ENCODE results near the gene FABP2.
"Not testable (repeated sequence)": the region's sequence is repeated elsewhere in the genome, so short reads cannot be mapped to it uniquely, and the experiment has no call there.

Gene FABP2

DNA sequence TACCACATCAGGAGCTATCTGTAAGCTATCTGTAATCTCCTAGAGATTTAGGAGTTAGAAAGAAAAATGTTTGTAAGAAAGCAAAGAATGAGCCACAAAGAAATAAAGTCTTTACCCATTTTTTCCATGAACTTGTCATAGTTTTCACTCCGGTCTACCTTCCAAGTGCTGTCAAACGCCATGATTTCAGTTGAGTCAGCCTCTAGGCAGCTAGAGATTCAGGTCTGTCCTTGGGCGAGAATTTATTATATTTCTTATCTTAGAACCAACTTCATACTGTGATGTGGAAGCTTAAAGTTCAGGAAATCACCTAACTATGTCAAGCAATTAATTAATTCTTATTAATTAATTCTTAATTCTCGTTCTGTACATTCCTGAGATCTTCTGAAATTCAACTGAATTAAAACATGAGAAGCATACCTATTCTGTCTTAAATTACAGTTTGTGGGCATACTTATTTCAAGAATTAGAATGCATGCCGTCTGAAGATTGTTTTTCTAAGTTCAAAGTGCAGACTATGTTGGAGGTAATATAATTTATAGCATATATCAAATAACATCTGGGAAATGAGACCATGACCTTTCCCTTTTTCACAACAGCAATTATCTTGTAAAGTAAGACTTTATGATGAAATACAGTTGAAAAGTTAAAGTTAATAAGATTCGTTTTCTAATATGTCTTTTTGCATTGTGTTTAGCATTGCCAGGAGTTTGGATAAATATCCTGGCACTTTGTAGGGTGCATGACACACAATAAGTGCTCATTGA is at the start of gene FABP2:
FABP2 (minus strand) TSS at position 218 of the 767 bp plus-strand sequence; CDS start at position 182, 36 bp downstream.
- H3K27me3 Mint-ChIP-seq = no peaks in the 10 kb centered on the region
- ATAC-seq (ENCODE audit: low read depth) = no peak
- no peak within 1 kb of the TSS for H3K4me3 Mint-ChIP-seq
- no peaks in the 10 kb centered on the region for H3K36me3 Mint-ChIP-seq
- no peak for DNase-seq (ENCODE audit: low spot score in 2 of 2)
- H3K27ac Mint-ChIP-seq = no peak within 1 kb of the TSS
- no peaks in the 10 kb centered on the region for H3K9me3 Mint-ChIP-seq
- no peaks in the 10 kb centered on the region for H3K4me1 Mint-ChIP-seq

GRCh38 chr4:119370951-119371683 is 49.2 kb upstream of the FABP2 start:
- DNase-seq (ENCODE audit: low spot score in 2 of 2); H3K4me1 Mint-ChIP-seq; H3K27me3 Mint-ChIP-seq; H3K36me3 Mint-ChIP-seq; H3K9me3 Mint-ChIP-seq; ATAC-seq (ENCODE audit: low read depth); H3K4me3 Mint-ChIP-seq: not testable (repeated sequence)
- H3K27ac Mint-ChIP-seq = peak overlapping the region; percentile 75

GRCh38 chr4:119370392-119370791 is 48.5 kb upstream of the FABP2 start:
- peak overlapping the region; percentile 75 for H3K27ac Mint-ChIP-seq

GRCh38 chr4:119366802-119367201 is 44.9 kb upstream of the FABP2 start:
- H3K27ac Mint-ChIP-seq; H3K9me3 Mint-ChIP-seq; DNase-seq (ENCODE audit: low spot score in 2 of 2); H3K27me3 Mint-ChIP-seq; H3K4me1 Mint-ChIP-seq; H3K4me3 Mint-ChIP-seq; H3K36me3 Mint-ChIP-seq; ATAC-seq (ENCODE audit: low read depth): not testable (repeated sequence)

More at GRCh38 chr4:119370392-119370791, 48.5 kb upstream of the FABP2 start:
- peak; percentile 98 for ATAC-seq (ENCODE audit: low read depth)
- not testable (repeated sequence) for H3K4me1 Mint-ChIP-seq, H3K9me3 Mint-ChIP-seq, H3K27me3 Mint-ChIP-seq, H3K36me3 Mint-ChIP-seq
- peak; percentile 19 to 56 for DNase-seq (ENCODE audit: low spot score in 2 of 2)
- H3K4me3 Mint-ChIP-seq = peak overlapping the region; percentile 13

DNA sequence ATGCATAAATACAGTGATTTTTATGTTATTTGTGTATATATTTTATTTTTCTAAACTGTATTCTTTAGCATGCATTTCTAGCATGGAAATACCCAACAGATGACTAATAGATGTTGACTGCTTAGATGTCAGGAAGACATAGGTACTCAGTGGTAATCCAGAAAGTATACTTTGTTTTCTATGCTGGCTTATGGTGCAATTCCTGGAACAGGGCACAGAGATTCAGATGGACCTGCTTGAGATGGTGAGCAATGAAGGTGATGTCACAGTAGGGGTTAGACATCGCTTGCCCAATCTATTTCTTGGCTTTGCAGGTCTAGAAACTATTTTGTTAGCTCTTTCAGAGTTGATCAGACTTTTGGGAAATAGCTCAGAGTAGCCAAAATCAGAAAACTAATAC is 42.3 kb upstream of the FABP2 start:
- H3K27me3 Mint-ChIP-seq; H3K4me1 Mint-ChIP-seq; H3K4me3 Mint-ChIP-seq; ATAC-seq (ENCODE audit: low read depth); DNase-seq (ENCODE audit: low spot score in 2 of 2); H3K36me3 Mint-ChIP-seq; H3K9me3 Mint-ChIP-seq; H3K27ac Mint-ChIP-seq: not testable (repeated sequence)

DNA sequence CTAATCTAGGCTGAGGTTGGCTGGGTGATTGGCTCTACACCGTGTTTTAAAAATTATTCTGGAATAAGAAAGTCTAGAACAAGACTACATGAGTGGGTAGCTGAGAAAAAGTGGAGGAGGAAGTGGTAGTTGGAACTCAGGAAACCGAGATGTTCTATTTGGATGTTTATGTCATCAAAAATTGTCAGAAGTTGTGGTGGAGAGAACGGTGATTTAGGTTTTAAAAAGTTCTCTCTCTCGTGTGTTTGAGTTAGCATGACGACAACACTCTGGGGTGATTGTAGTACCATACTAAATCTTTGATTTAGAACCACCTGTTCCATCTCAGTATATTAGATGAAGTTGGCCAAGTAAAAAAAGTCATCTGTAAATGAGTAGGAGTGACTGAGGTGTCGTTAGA is 41.4 kb upstream of the FABP2 start:
- not testable (repeated sequence) for H3K9me3 Mint-ChIP-seq; H3K36me3 Mint-ChIP-seq; H3K4me3 Mint-ChIP-seq; H3K27ac Mint-ChIP-seq; H3K4me1 Mint-ChIP-seq; H3K27me3 Mint-ChIP-seq; DNase-seq (ENCODE audit: low spot score in 2 of 2); ATAC-seq (ENCODE audit: low read depth)

DNA sequence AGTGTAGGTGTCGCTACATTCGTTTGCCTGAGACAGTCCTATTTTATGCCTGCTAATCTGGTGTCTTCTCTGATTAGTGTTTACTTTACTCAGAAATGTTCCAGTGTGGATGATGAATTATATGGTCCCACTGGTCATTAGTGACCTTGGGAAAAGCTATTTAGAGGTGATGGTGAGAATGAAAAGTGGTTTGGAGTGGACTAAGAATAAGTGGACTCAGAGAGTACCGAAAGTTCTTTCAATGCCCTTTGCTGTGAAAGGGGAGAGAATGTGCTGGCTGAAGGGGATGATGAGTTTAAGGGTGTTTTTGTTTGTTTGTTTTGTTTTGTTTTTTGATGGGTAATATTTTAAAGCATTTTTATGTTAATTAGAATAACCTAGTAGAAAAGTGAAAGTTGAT is 40.5 kb upstream of the FABP2 start:
- not testable (repeated sequence) for H3K9me3 Mint-ChIP-seq; H3K36me3 Mint-ChIP-seq; ATAC-seq (ENCODE audit: low read depth); DNase-seq (ENCODE audit: low spot score in 2 of 2); H3K4me3 Mint-ChIP-seq; H3K27me3 Mint-ChIP-seq; H3K4me1 Mint-ChIP-seq; H3K27ac Mint-ChIP-seq

DNA sequence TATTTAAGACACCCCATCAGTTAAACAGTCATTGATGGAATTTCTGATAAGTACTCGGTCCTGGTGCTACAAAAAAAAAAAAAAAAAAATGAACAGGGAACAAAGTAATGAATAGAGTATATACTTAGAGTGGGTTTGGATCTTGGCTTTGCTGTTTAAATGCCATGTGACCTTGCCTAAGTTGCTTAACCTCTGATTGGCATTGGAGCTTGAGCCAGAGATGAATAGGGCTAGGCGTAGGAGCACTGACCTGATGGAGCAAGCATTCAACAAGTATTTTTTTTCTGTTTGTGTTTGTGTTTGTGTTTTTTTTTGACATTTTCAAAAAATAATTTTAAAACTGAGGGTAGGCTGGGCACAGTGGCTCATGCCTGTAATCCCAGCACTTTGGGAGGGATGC is 37.9 kb upstream of the FABP2 start:
- not testable (repeated sequence) for H3K27me3 Mint-ChIP-seq; H3K4me3 Mint-ChIP-seq; ATAC-seq (ENCODE audit: low read depth); H3K9me3 Mint-ChIP-seq; H3K36me3 Mint-ChIP-seq; H3K4me1 Mint-ChIP-seq; DNase-seq (ENCODE audit: low spot score in 2 of 2); H3K27ac Mint-ChIP-seq

GRCh38 chr4:119356796-119357195 is 34.9 kb upstream of the FABP2 start:
- not testable (repeated sequence) for H3K9me3 Mint-ChIP-seq; DNase-seq (ENCODE audit: low spot score in 2 of 2); H3K4me3 Mint-ChIP-seq; H3K4me1 Mint-ChIP-seq; H3K36me3 Mint-ChIP-seq; H3K27me3 Mint-ChIP-seq; H3K27ac Mint-ChIP-seq; ATAC-seq (ENCODE audit: low read depth)

DNA sequence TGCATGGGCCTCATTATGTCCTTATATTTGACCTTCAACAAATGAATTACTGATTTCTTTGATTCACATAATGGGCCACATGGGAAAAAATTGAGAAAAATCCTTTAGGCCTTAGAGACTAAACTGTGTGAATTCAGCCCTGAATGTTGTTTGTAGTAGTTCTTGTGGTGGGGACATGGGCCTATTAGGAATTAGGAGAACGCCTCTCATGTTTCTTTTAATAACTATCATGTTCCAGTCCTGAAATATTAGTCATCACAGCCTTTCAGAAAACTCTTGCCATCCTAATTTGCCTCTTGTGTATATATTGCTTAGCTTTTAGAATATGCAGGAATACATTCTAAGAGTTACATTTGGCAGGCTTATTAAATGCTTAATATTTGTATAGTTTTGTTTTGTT is 34.1 kb upstream of the FABP2 start:
- not testable (repeated sequence) for H3K4me1 Mint-ChIP-seq; H3K27me3 Mint-ChIP-seq; H3K27ac Mint-ChIP-seq; H3K9me3 Mint-ChIP-seq; H3K4me3 Mint-ChIP-seq; DNase-seq (ENCODE audit: low spot score in 2 of 2); ATAC-seq (ENCODE audit: low read depth); H3K36me3 Mint-ChIP-seq

GRCh38 chr4:119353364-119353763 is 31.4 kb upstream of the FABP2 start:
- not testable (repeated sequence) for H3K36me3 Mint-ChIP-seq; H3K27me3 Mint-ChIP-seq; ATAC-seq (ENCODE audit: low read depth); H3K4me1 Mint-ChIP-seq; DNase-seq (ENCODE audit: low spot score in 2 of 2); H3K9me3 Mint-ChIP-seq; H3K4me3 Mint-ChIP-seq; H3K27ac Mint-ChIP-seq

- not testable (repeated sequence) for DNase-seq (ENCODE audit: low spot score in 2 of 2); H3K9me3 Mint-ChIP-seq; ATAC-seq (ENCODE audit: low read depth); H3K4me3 Mint-ChIP-seq; H3K36me3 Mint-ChIP-seq; H3K27ac Mint-ChIP-seq; H3K4me1 Mint-ChIP-seq; H3K27me3 Mint-ChIP-seq
Measured at GRCh38 chr4:119348169-119348568, 26.2 kb upstream of the FABP2 start.

- H3K27me3 Mint-ChIP-seq; H3K36me3 Mint-ChIP-seq; H3K4me1 Mint-ChIP-seq; H3K4me3 Mint-ChIP-seq; DNase-seq (ENCODE audit: low spot score in 2 of 2); H3K9me3 Mint-ChIP-seq; ATAC-seq (ENCODE audit: low read depth); H3K27ac Mint-ChIP-seq: not testable (repeated sequence)
Measured at GRCh38 chr4:119343293-119343692, 21.4 kb upstream of the FABP2 start.

DNA sequence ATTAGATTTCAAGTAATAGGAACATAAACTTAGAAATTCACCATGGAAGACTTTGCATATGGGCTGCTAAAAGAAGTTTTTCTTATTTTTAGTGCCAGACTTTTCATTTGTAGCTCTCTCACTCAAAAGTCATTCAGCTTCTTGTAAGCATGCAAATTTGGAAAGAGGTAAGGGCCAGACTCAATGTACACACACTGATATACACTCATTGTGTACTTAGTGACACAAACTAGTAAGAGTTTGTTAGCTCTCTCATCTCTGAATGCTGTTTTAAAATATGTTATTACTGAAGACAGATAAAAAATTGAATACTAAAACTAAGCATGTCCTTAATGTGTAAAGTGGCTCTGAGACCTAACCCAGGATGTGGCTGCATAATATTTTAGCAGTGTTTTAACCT is 18.0 kb upstream of the FABP2 start:
- not testable (repeated sequence) for DNase-seq (ENCODE audit: low spot score in 2 of 2); ATAC-seq (ENCODE audit: low read depth); H3K27me3 Mint-ChIP-seq; H3K4me1 Mint-ChIP-seq; H3K27ac Mint-ChIP-seq; H3K4me3 Mint-ChIP-seq; H3K36me3 Mint-ChIP-seq; H3K9me3 Mint-ChIP-seq

GRCh38 chr4:119337010-119337409 is 15.1 kb upstream of the FABP2 start:
- Mint-ChIP-seq H3K27ac (no peak overlapping the region), H3K36me3 (peaks cover 3% of the 10 kb centered on the region), H3K9me3 (no peaks in the 10 kb centered on the region), H3K27me3 (no peaks in the 10 kb centered on the region), H3K4me3 (no peak overlapping the region), H3K4me1 (peaks cover 2% of the 10 kb centered on the region)
- DNase-seq (ENCODE audit: low spot score in 2 of 2) = no peak
- ATAC-seq (ENCODE audit: low read depth) = no peak

Data from memory B cell (primary cell).